Measurements from ENCODE around the gene TBCEL. TPM values are rescaled to one million over a fixed set of nuclear protein-coding genes. Genes with fewer than 3 reads are reported as not detected.

The TBCEL gene
- total and polyA plus RNA-seq, 3 donors from 2014 or later, result 38.2 to 42.9 (median 42.7) TPM

DNA sequence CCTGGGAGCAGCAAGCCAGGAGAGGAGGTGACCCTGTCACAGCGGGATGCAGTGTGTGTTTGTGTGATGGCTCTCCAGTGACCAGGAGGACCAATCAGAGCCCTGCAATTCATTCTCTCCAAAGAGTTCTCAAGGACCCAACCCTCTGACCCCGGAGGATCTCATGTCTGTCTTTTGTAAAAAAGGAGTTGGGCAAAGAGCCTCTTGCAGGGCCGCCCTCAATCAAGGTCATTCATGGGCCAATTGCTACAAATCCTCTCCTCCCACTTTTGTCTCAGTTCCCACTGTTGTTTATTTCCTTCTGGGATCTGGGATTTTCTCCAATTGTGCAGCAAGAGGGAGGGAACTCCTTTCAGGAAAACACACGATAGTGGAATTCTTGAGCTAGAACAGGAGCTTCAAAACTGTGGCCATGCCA is 81.2 kb downstream of the TBCEL start:
- 31 to 50% methylated on average over 4 of the region's 4 CpGs for WGBS, 2 donors
- H3K27ac ChIP-seq, result peak overlapping the region in 1 of 2 donors; percentile 20
- DNase-seq, result peak; percentile 89
- intact Hi-C loops (cut with DNase I; ENCODE audit: low total_unique reads), result loop anchor here (10.0 kb wide), 2 partner anchors 80 to 590 kb away; partner anchors contain the start of genes GRIK4 and TBCEL
- no peak overlapping the region for H3K4me3 ChIP-seq
- no peaks in the 10 kb centered on the region for H3K36me3 ChIP-seq (ENCODE audit: low read depth, missing control alignments)
- peaks cover 22% of the 10 kb centered on the region for H3K4me1 ChIP-seq
- no peak for TF ChIP-seq POLR2A (IDR thresholded peaks at IDR 0.05)
- TF ChIP-seq, protein P1, sequence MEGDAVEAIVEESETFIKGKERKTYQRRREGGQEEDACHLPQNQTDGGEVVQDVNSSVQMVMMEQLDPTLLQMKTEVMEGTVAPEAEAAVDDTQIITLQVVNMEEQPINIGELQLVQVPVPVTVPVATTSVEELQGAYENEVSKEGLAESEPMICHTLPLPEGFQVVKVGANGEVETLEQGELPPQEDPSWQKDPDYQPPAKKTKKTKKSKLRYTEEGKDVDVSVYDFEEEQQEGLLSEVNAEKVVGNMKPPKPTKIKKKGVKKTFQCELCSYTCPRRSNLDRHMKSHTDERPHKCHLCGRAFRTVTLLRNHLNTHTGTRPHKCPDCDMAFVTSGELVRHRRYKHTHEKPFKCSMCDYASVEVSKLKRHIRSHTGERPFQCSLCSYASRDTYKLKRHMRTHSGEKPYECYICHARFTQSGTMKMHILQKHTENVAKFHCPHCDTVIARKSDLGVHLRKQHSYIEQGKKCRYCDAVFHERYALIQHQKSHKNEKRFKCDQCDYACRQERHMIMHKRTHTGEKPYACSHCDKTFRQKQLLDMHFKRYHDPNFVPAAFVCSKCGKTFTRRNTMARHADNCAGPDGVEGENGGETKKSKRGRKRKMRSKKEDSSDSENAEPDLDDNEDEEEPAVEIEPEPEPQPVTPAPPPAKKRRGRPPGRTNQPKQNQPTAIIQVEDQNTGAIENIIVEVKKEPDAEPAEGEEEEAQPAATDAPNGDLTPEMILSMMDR (IDR thresholded peaks at IDR 0.05), result no peak
- no peaks in the 10 kb centered on the region for H3K27me3 ChIP-seq
- no peaks in the 10 kb centered on the region for H3K9me3 ChIP-seq

DNA sequence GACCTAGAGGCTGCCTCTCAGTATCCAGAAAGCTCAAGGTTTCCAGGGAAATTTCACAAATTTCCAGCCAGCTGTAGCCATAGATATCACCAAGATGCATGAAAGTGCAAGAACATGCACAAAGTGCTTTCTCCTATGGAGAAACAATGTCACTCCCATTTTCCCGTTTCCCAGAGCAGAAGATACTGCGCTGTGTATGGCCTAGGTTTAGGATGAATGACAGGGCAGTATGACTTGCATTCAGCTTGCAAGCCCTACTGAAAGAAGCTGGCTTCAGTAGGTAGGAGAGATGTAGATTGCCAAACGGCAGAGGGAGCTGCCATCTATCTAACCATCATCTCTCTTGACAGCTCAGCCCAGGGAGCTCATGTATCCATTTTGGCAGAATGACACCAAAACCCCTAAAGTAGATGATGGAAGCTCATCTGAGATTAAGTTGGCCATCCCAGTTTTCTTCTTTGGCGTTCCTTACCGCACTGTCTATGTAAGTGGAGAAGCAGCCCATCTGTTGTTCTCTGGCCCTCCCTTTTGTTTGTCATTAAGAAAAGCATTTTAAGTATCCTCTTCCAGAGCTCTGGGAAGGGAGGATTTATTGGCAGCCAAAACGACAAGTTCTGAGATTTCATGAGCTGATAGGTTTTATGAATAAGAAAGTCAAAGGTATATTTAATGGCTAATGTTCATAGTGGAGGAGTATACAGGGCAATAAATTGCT is 81.7 kb downstream of the TBCEL start:
- no peaks in the 10 kb centered on the region for H3K27me3 ChIP-seq
- 46 to 49% methylated on average over 6 of the region's 6 CpGs for WGBS, 2 donors
- H3K36me3 ChIP-seq (ENCODE audit: low read depth, missing control alignments), result no peaks in the 10 kb centered on the region
- no peak for DNase-seq
- no peak overlapping the region for H3K4me3 ChIP-seq
- no peak for TF ChIP-seq POLR2A (IDR thresholded peaks at IDR 0.05)
- TF ChIP-seq, protein P1 (IDR thresholded peaks at IDR 0.05), result no peak
- peaks cover 22% of the 10 kb centered on the region for H3K4me1 ChIP-seq
- no peaks in the 10 kb centered on the region for H3K9me3 ChIP-seq
- H3K27ac ChIP-seq, result no peak overlapping the region
- intact Hi-C loops (cut with DNase I; ENCODE audit: low total_unique reads), result loop anchor here (10.0 kb wide), 2 partner anchors 81 to 591 kb away; partner anchors contain the start of genes GRIK4 and TBCEL

DNA sequence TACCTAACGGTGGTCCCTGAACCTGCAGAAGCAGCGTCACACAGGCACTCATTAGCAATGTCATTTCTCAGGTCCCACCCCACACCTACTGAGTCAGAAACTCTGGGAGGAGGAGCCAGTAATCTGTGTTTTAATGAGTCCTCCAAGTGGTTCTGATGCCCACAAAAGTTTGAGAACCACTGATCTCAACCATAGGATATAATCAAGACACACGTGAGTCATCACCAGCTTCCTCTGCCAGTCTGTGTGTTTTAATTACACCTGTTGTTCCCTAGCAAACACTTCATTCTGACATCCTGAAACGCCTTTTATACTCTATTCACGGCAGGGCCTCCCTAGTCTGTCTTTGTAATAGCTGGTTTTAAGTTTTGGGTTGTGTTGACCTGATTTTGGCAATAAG is 82.9 kb downstream of the TBCEL start:
- Histone ChIP-seq H3K9me3 (no peaks in the 10 kb centered on the region), H3K36me3 (ENCODE audit: low read depth, missing control alignments) (no peaks in the 10 kb centered on the region), H3K27me3 (no peaks in the 10 kb centered on the region), H3K4me3 (no peak overlapping the region), H3K27ac (no peak overlapping the region), H3K4me1 (peaks cover 22% of the 10 kb centered on the region)
- DNase-seq, result no peak
- 77 to 94% methylated on average over 5 of the region's 5 CpGs for WGBS, 2 donors
- TF ChIP-seq, protein P1 (IDR thresholded peaks at IDR 0.05), result no peak
- no peak for TF ChIP-seq POLR2A (IDR thresholded peaks at IDR 0.05)
- intact Hi-C loops (cut with DNase I; ENCODE audit: low total_unique reads), result loop anchor here (10.0 kb wide), 2 partner anchors 82 to 592 kb away; partner anchors contain the start of genes GRIK4 and TBCEL

DNA sequence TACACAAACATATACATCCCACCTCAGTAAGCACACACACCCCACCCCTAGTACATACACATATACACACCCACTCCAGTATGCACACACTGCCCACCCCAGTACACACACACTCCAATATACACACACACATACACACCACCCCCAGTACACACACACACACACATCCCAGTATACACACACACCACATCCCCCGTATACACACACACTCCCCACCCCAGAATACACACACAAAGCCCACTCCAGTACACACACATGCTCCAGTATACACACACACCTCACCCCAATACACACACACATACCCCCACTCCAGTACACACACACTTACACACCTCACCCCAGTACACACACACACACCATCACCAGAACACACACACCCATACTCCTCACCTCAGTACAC is 84.5 kb downstream of the TBCEL start:
- 56 to 100% methylated on average over 1 of the region's 1 CpG for WGBS, 2 donors
- no peak for TF ChIP-seq POLR2A (IDR thresholded peaks at IDR 0.05)
- TF ChIP-seq, protein P1 (IDR thresholded peaks at IDR 0.05), result no peak
- H3K36me3 ChIP-seq (ENCODE audit: low read depth, missing control alignments), result no peaks in the 10 kb centered on the region
- no peak overlapping the region for H3K27ac ChIP-seq
- H3K4me1 ChIP-seq, result peaks cover 29% of the 10 kb centered on the region
- H3K27me3 ChIP-seq, result no peaks in the 10 kb centered on the region
- H3K9me3 ChIP-seq, result no peaks in the 10 kb centered on the region
- no peak overlapping the region for H3K4me3 ChIP-seq
- intact Hi-C loops (cut with DNase I; ENCODE audit: low total_unique reads), result loop anchor here (10.0 kb wide), 2 partner anchors 84 to 594 kb away; partner anchors contain the start of genes GRIK4 and TBCEL
- no peak for DNase-seq
